Measurements from ENCODE around the gene GAK. TPM values are rescaled to one million over a fixed set of nuclear protein-coding genes. Genes with fewer than 3 reads are reported as not detected.

GAK gene
- total RNA-seq, 2 donors from 2014 or later, result 104 to 121 TPM

- peaks cover 37% of the 10 kb centered on the region for H3K27me3 Mint-ChIP-seq (ENCODE audit: insufficient read depth)
- H3K36me3 ChIP-seq (ENCODE audit: control insufficient read depth, insufficient read depth, low read length), result no peaks in the 10 kb centered on the region
- no peaks in the 10 kb centered on the region for H3K4me1 Mint-ChIP-seq
- no peak for TF ChIP-seq CTCF (conservative IDR thresholded peaks at IDR 0.05)
- H3K9me3 ChIP-seq (ENCODE audit: control insufficient read depth, low read length), result peaks cover 5% of the 10 kb centered on the region
- H3K9me3 Mint-ChIP-seq, result peaks cover 5% of the 10 kb centered on the region
- no peak overlapping the region for H3K4me3 Mint-ChIP-seq
- H3K4me1 ChIP-seq (ENCODE audit: control insufficient read depth, insufficient read depth, low read length), result no peaks in the 10 kb centered on the region
- H3K4me3 ChIP-seq (ENCODE audit: low read length), result no peak overlapping the region
- peaks cover 15% of the 10 kb centered on the region for H3K27me3 ChIP-seq (ENCODE audit: control insufficient read depth, insufficient read depth, low read length, poor library complexity, severe bottlenecking)
- no peak overlapping the region for H3K27ac ChIP-seq (ENCODE audit: low read depth, low read length)
- DNase-seq, result no peak
- H3K27ac Mint-ChIP-seq, result no peak overlapping the region
- 87 to 88% methylated on average over 9 to 13 of the region's 13 CpGs for WGBS, 2 experiments (ENCODE audit: insufficient coverage in 1 of 2, insufficient read length in 1 of 2)
- H3K36me3 Mint-ChIP-seq (ENCODE audit: low read depth), result no peaks in the 10 kb centered on the region
- no peak overlapping the region for H3K9ac ChIP-seq (ENCODE audit: extremely low read depth, low read length, poor library complexity, severe bottlenecking)
Measured at GRCh38 chr4:801436-802124, 130.5 kb downstream of the GAK start.

Other genes starting within 250 kb of the GAK start
- gene SLC49A3, start 243.2 kb downstream of the GAK start, total RNA-seq, result 10 to 100 TPM; 15.1 to 16.4 TPM
- gene PCGF3, start 226.5 kb downstream of the GAK start, total RNA-seq, result 10 to 100 TPM; 53.1 to 64.0 TPM
- gene CPLX1, start 106.2 kb downstream of the GAK start, total RNA-seq, result 1 to 10 TPM; 1.0 to 1.9 TPM
- 10 to 100 TPM; 15.9 to 23.0 TPM for gene TMEM175, start 144 bp upstream of the GAK start, total RNA-seq
- gene DGKQ, start 41.3 kb upstream of the GAK start, total RNA-seq, result 10 to 100 TPM; 26.3 to 31.1 TPM
- 10 to 100 TPM; 22.4 to 25.6 TPM for gene IDUA, start 54.7 kb upstream of the GAK start, total RNA-seq
- gene SLC26A1, start 61.1 kb upstream of the GAK start, total RNA-seq, result 1 to 10 TPM in 1 of 2 donors, under 1 TPM in 1; 0.55 to 1.0 TPM
- 10 to 100 TPM; 51.0 to 93.3 TPM for gene FGFRL1, start 79.3 kb upstream of the GAK start, total RNA-seq
- 1 to 10 TPM; 3.4 to 5.6 TPM for gene RNF212, start 181.2 kb upstream of the GAK start, total RNA-seq
- gene SPON2, start 240.3 kb upstream of the GAK start, total RNA-seq, result 1 to 10 TPM; 1.4 to 2.6 TPM